GM21390 (cell line): ENCODE results near the gene OR2L2.
"Not testable (repeated sequence)": the region's sequence is repeated elsewhere in the genome, so short reads cannot be mapped to it uniquely, and the experiment has no call there.

ENCODE experiments used
- ATAC-seq: cut with Tn5 transposase; IDR thresholded peaks from one replicate; pipeline ENCODE4 v1.9.1; 2021; ENCODE audit not compliant: unreplicated experiment

OR2L2 gene, protein sequence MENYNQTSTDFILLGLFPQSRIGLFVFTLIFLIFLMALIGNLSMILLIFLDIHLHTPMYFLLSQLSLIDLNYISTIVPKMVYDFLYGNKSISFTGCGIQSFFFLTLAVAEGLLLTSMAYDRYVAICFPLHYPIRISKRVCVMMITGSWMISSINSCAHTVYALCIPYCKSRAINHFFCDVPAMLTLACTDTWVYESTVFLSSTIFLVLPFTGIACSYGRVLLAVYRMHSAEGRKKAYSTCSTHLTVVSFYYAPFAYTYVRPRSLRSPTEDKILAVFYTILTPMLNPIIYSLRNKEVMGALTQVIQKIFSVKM

DNA sequence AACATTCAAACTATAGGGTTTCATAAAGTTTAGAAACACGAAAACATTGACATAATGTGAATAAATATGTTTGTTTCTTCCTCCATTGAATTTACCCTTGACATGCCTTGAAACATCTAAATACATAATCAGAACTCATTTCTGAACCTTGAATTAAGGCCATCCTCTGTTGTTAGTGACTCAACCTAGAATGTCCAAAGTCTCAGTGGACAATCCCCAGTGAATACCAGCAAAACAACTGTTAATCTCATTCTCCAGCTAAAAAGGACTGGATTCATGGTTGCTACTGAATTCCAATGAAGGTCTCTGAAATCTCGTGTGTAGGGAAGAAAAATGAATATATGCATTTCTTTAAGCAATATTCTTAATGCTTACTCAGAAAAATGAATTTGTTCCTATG lies at the start of gene OR2L2:
TSS of gene OR2L2 (plus strand) at position 301 of the 400 bp plus-strand sequence. CDS start 8,198 bp downstream, outside the sequence.
- no peak for ATAC-seq

- no peak for ATAC-seq
Observed at GRCh38 chr1:247992986-247993385, 36.9 kb upstream of the OR2L2 start.

DNA sequence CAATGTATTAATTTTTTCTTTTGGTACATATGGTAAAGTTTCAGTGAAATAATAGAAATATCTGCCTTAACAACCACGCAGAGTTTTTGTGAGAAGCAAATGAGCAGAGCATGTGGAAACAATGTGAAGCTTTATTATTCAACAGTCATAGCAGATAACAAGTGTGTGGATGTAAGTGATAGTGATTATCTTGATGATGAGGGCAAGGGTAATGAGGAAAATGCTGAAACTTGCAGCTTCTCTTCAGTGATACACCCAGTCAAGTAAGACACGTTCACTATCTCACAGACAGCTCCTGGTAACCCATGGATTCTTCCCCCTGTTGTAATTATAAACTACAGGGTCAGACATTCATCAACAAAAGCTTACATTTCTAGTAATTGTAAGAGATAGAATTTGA lies 31.1 kb upstream of the OR2L2 start:
- ATAC-seq: no peak

GRCh38 chr1:248000169-248000568 lies 29.7 kb upstream of the OR2L2 start:
- no peak for ATAC-seq

- ATAC-seq: no peak
Observed at GRCh38 chr1:248007778-248008177, 22.1 kb upstream of the OR2L2 start.

- no peak for ATAC-seq
Observed at GRCh38 chr1:248009681-248010080, 20.2 kb upstream of the OR2L2 start.

DNA sequence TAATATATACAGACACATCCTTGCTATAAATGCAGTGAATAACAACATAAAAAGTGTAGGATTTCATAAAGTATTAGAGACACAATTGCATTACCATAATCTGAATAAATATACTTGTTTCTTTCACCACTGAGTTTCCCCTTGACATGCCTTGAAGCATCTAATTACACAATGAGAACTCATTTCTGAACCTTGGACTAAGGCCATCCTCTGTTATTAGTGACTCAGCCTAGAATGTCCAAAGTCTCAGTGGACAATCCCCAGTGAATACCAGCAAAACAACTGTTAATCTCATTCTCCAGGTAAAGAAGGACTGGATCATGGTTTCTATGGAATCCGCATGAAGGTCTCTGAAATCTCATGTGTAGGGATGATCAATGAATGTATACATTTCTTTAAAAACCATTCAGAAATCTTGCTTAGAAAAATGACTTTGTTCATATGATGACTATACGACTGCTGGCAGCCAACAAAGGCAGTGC lies 16.6 kb upstream of the OR2L2 start, which contains the start of gene OR2L5:
TSS of gene OR2L5 (plus strand) at position 432 of the 482 bp plus-strand sequence. CDS start 8,288 bp downstream, outside the sequence.
- ATAC-seq: no peak

DNA sequence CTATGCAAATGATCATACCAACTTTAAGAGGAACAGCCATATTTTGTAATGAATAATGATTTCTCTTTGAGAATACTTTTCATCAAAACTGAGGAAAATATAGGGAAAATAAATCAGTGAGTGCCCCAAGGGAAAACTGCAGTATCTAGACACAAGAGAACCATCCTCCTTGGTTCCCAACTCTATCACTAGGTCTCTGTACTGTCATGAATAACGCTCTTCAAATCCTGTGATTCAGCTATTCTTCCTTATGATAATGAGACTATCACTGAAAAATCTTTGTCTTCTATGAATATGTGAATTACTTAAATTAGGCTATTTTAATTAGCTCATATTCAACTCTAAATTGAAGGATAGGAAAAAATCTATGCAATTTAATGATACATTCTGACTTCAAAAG lies 14.1 kb upstream of the OR2L2 start:
- ATAC-seq: no peak

DNA sequence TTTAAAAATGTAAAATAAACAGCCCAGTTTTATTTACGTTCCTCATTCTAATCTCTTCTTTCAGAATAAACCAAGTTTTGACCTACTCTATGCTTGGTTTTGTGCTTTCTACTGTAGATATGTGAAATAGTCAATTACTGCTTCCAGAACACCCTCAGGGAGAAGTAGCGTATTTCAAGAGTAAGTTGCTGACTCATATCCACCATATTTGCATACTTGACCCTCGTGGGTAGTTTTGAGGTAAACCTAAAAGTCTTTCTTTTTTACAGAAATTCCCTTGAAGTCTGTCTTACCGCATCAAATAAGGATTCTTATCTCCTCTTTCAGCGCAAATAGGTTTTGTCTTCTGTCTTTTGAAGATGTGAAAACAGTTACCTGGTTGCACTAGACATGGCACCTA lies 15.3 kb downstream of the OR2L2 start:
- ATAC-seq: peak; percentile 59

- no peak for ATAC-seq
Observed at GRCh38 chr1:248046536-248046935, 16.7 kb downstream of the OR2L2 start, which contains the start of gene OR2L3. Gene OR2L3, plus strand, starts transcription at chr1:248046836. Its CDS starts 13,846 bp downstream, at chr1:248060682.

- no peak for ATAC-seq
Observed at GRCh38 chr1:248047008-248047407, 17.1 kb downstream of the OR2L2 start.

DNA sequence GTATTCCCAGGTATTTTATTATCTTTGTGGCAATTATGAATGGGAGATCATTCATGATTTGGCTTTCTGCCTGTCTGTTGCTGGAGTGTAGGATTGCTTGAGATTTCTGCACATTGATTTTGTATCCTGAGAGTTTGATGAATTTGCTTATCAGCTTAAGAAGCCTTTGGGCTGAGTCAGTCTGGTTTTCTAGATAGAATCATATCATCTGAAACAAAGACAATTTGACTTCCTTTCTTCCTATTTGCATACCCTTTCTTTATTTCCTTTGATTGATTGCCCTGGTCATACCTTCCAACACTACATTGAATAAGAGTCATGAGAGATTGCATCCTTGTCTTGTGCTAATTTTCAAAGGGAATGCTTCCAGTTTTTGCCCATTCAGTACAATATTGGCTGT lies 24.8 kb downstream of the OR2L2 start:
- ATAC-seq: no peak

- ATAC-seq: no peak
Observed at GRCh38 chr1:248055261-248055660, 25.4 kb downstream of the OR2L2 start.

DNA sequence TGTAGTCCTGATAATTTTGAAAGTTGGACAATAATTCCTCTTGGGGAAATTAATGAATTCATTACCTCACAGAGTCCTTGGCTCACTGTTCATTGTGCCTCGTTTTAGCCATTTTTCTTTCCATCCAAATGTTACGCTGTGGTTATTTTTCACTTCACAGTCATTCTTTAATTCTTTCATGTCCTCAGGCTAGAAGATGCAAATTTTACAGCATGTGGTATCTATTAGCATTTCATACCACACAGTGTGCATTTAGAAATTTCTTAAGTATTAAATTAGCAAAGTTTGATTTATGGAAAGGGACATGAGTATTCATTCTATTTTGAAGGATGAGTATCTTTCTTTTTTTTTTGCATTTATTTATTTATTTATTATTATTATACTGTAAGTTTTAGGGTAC lies 35.2 kb downstream of the OR2L2 start:
- no peak for ATAC-seq

DNA sequence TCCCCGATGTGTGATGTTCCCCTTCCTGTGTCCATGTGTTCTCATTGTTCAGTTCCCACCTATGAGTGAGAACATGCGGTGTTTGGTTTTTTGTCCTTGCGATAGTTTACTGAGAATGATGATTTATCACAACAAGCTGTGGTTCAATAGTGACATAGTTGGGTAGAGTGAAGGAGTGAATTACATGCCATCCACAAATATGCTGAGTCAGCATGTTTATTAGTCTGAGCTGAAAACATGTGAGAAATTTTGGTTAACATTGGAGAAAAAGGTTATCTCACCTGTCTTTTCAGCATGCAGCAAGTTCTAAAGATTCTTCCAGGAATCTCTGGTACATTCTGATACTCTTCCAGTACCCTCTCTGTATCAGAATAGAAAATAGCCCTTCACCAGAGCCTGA lies 35.7 kb downstream of the OR2L2 start:
- ATAC-seq: no peak

- ATAC-seq: not testable (repeated sequence)
Observed at GRCh38 chr1:248083864-248084263, 54.0 kb downstream of the OR2L2 start.
